ENCODE measurements around the gene CPED1. TPM values are rescaled to one million over a fixed set of nuclear protein-coding genes. Genes with fewer than 3 reads are reported as not detected.
"Not testable (repeated sequence)": the region's sequence is repeated elsewhere in the genome, so short reads cannot be mapped to it uniquely, and the experiment has no call there.

The CPED1 gene
- total RNA-seq, 2 donors from 2014 or later, result not detected

GRCh38 chr7:121058975-121059374, 70.5 kb downstream of the CPED1 start:
- Mint-ChIP-seq H3K36me3 (no peaks in the 10 kb centered on the region), H3K9me3 (no peaks in the 10 kb centered on the region)
- no peak for ATAC-seq

GRCh38 chr7:121059979-121060509, 71.5 kb downstream of the CPED1 start:
- not testable (repeated sequence) for H3K36me3 Mint-ChIP-seq, ATAC-seq

More at GRCh38 chr7:121058975-121059374, 70.5 kb downstream of the CPED1 start:
- DNase-seq (ENCODE audit: low spot score in 2 of 2), result no peak
- H3K27ac Mint-ChIP-seq, result no peak overlapping the region

GRCh38 chr7:121061677-121062582, 73.4 kb downstream of the CPED1 start:
- no peak for DNase-seq (ENCODE audit: low spot score in 2 of 2)
- no peaks in the 10 kb centered on the region for H3K9me3 Mint-ChIP-seq
- ATAC-seq, result no peak

More at GRCh38 chr7:121059979-121060509, 71.5 kb downstream of the CPED1 start:
- DNase-seq (ENCODE audit: low spot score in 2 of 2); H3K27ac Mint-ChIP-seq; H3K9me3 Mint-ChIP-seq: not testable (repeated sequence)

GRCh38 chr7:121062671-121063279, 74.3 kb downstream of the CPED1 start:
- Mint-ChIP-seq H3K9me3 (no peaks in the 10 kb centered on the region), H3K27ac (no peak overlapping the region), H3K36me3 (no peaks in the 10 kb centered on the region)
- DNase-seq (ENCODE audit: low spot score in 2 of 2) (no peak), ATAC-seq (no peak)

More at GRCh38 chr7:121061677-121062582, 73.4 kb downstream of the CPED1 start:
- Mint-ChIP-seq H3K27ac (no peak overlapping the region), H3K36me3 (no peaks in the 10 kb centered on the region)

DNA sequence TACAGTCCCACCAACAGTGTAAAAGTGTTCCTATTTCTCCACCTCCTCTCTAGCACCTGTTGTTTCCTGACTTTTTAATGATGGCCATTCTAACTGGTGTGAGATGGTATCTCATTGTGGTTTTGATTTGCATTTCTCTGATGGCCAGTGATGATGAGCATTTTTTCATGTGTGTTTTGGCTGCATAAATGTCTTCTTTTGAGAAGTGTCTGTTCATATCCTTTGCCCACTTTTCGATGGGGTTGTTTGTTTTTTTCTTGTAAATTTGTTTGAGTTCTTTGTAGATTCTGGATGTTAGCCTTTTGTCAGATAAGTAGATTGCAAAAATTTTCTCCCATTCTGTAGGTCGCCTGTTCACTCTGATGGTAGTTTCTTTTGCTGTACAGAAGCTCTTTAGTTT, 79.2 kb downstream of the CPED1 start:
- not testable (repeated sequence) for H3K36me3 Mint-ChIP-seq, ATAC-seq

GRCh38 chr7:121069346-121070100, 81.0 kb downstream of the CPED1 start:
- H3K36me3 Mint-ChIP-seq, result no peaks in the 10 kb centered on the region
- DNase-seq (ENCODE audit: low spot score in 2 of 2) (no peak), ATAC-seq (no peak)
- H3K9me3 Mint-ChIP-seq, result no peaks in the 10 kb centered on the region
- no peak overlapping the region for H3K27ac Mint-ChIP-seq

More for the DNA sequence above, 79.2 kb downstream of the CPED1 start:
- not testable (repeated sequence) for H3K27ac Mint-ChIP-seq; H3K9me3 Mint-ChIP-seq; DNase-seq (ENCODE audit: low spot score in 2 of 2)

DNA sequence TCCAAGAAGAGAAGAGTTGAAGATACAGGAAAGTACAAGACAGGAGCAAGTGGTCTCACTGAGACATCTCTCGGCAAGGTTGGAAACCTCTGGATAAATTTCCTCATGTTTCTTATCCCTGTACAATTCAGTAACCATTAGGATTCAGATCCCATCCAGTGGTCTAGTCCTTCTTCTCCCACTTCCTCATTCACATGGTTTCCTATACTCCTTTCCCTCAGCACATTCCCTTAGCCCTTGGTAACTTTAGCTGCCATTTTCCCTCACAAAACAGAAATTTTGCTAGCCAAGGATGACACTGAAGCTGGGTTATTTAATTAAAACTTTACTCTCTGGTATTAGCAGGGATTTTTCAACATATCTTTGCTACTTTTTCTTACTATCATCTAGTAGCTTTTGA, 82.6 kb downstream of the CPED1 start:
- Mint-ChIP-seq H3K27ac (no peak overlapping the region), H3K9me3 (no peaks in the 10 kb centered on the region), H3K36me3 (no peaks in the 10 kb centered on the region)
- DNase-seq (ENCODE audit: low spot score in 2 of 2) (no peak), ATAC-seq (no peak)

- no peak for DNase-seq (ENCODE audit: low spot score in 2 of 2)
- ATAC-seq, result no peak
- Mint-ChIP-seq H3K36me3 (no peaks in the 10 kb centered on the region), H3K9me3 (no peaks in the 10 kb centered on the region), H3K27ac (no peak overlapping the region)
Observed at GRCh38 chr7:121071662-121072061, 83.2 kb downstream of the CPED1 start.

DNA sequence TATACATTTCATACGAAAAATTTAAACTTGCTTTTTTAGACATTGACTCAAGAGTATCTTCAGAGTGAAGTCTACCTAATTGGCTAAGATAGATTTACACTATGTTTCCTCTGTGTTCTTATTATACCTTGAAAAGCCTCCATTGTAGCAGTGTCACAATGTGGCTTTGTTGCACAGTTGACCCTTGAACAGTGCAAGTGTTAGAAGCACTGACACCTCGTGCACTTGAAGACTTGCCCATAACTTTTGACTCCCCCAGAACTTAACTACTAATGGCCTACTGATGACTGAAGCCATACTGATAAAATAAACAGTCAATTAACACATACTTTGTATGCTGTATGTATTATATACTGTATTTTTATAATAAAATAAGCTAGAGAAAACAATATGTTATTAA, 84.3 kb downstream of the CPED1 start:
- ATAC-seq (no peak), DNase-seq (ENCODE audit: low spot score in 2 of 2) (no peak)
- no peak overlapping the region for H3K27ac Mint-ChIP-seq
- H3K9me3 Mint-ChIP-seq, result no peaks in the 10 kb centered on the region
- no peaks in the 10 kb centered on the region for H3K36me3 Mint-ChIP-seq

DNA sequence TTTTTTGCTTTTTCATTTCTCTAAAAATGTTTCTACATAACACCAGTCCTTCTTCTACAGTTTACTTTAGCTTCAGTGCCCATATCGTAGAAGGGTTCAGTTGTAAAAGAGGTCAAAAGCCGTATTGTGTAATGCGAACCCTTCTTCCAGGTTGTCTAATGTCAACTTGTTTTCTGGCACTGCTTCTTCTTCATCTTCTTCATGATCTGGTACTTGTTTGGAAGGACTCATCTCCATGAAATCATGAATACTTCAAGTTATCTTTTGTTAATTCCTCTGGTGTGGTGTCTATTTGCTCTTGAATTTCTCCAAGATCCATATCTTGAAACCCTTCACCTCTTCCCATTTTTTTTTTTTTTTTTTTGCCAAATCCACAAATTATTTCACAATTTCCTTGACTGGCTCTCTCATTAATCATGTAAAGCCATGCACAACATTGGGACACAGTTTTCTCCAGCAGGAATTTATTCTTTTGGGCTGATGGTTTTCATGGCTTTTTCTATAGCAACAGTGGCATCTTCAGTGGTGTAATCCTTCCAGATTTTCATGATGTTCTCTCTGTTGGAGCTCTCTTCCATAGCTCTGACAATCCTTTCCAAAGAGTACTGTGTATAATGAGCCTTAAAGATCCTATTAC, 85.1 kb downstream of the CPED1 start:
- H3K9me3 Mint-ChIP-seq, result no peaks in the 10 kb centered on the region
- no peak for DNase-seq (ENCODE audit: low spot score in 2 of 2)
- no peak for ATAC-seq
- H3K27ac Mint-ChIP-seq, result no peak overlapping the region
- no peaks in the 10 kb centered on the region for H3K36me3 Mint-ChIP-seq

- not testable (repeated sequence) for ATAC-seq; DNase-seq (ENCODE audit: low spot score in 2 of 2); H3K36me3 Mint-ChIP-seq; H3K27ac Mint-ChIP-seq; H3K9me3 Mint-ChIP-seq
Observed at GRCh38 chr7:121075424-121075841, 86.9 kb downstream of the CPED1 start.

DNA sequence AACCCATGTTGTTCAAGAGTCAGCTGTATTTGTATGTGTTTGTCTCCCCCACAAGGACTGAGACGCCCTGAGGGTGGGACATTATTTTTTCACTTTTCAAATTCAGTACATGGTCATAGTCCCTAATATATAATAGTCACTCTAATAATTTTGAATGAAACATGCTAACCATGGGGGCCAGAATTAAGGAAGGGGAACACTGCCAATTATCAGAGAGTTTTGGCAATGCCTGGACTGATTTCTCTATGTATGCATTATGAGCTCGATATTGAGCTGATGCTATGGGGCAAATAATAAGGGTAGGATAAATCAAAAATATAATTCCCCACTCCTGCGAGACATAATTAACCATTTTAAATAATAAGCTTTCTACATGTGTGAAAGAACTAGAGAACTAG, 87.4 kb downstream of the CPED1 start:
- Mint-ChIP-seq H3K36me3 (no peaks in the 10 kb centered on the region), H3K27ac (no peak overlapping the region), H3K9me3 (no peaks in the 10 kb centered on the region)
- no peak for DNase-seq (ENCODE audit: low spot score in 2 of 2)
- ATAC-seq, result no peak

DNA sequence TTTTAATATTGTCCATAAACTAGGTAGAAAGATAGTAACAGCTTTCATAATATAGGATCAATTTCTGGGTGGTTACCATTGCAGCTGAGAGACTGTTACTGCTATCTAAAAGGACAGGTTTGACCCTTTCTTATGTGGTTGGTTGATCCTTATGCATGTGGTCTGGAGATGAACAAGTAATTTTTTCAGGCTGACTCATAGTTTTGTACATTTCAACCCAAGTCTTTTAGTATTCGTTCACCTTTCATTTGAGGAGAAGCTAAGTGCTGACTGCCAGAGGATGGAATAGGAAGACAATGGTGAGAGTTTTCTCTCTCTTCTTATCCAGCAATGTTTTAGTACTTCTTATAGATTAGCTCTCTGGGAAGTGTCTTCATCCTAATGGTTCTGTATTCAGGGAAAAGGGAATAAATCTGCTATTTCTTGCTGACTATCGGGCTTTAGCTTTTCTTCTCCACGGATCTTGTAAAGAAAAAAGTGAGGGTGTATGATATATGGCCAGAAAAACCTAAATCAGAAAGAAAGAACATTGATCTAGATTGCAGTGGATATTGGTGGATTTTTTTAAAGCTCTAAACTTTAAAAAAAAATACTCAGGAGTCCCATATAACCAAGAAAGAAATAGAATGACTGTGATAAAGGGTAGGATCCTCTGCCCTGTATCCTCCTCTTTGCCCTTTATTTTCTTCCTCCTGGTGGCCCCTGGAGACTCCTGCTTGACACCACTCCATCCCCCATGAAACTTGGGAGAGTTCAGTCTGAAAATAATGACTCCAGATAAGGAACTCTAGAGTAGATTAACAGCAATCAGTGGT, 88.0 kb downstream of the CPED1 start:
- no peaks in the 10 kb centered on the region for H3K36me3 Mint-ChIP-seq

GRCh38 chr7:121077165-121077630, 88.7 kb downstream of the CPED1 start:
- DNase-seq (ENCODE audit: low spot score in 2 of 2) (no peak), ATAC-seq (no peak)
- Mint-ChIP-seq H3K9me3 (no peaks in the 10 kb centered on the region), H3K36me3 (no peaks in the 10 kb centered on the region), H3K27ac (no peak overlapping the region)

More for the DNA sequence above, 88.0 kb downstream of the CPED1 start:
- no peak overlapping the region for H3K27ac Mint-ChIP-seq
- ATAC-seq (peak in 1 of 2 donors; percentile 63), DNase-seq (ENCODE audit: low spot score in 2 of 2) (no peak)
- H3K9me3 Mint-ChIP-seq, result no peaks in the 10 kb centered on the region

DNA sequence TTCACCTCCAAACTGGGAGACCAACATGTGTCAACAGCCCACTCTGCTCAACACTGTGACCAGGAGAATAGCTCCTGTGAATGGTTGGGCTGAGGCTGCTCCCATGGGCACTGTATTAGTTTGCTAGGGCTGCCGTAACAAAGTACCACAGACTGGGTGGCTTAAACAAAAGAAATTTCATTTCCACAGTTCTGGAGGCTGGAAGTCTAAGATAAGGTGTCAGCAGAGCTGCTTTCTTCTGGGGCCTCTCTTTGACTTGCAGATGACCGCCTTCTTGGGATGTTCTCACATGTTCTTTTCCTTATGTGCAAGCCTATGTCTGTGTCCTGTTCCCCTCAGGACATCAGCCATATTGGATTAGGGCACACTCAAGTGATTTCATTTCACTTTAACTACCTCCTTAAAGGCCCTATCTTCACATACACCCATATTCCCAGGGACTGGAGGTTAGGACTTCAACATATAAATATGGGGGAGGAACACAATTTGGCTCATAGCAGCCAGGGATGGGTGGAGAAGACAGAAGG, 90.3 kb downstream of the CPED1 start:
- Mint-ChIP-seq H3K9me3 (no peaks in the 10 kb centered on the region), H3K36me3 (no peaks in the 10 kb centered on the region), H3K27ac (no peak overlapping the region)
- DNase-seq (ENCODE audit: low spot score in 2 of 2) (no peak), ATAC-seq (no peak)

Measured in activated naive CD4-positive, alpha-beta T cell treated with anti-CD3 and anti-CD28 coated beads, Interleukin-2, amount 50 U/mL, for 72 hours (primary cell).